NCI-H1092 treated with DMSO at 0.1 percent for 48 hours (cell line): Measurements from ENCODE around the gene PPP4C.
"Not testable (repeated sequence)": the region's sequence is repeated elsewhere in the genome, so short reads cannot be mapped to it uniquely, and the experiment has no call there.

Experiments used
- DNase-seq: peaks from one replicate; lab custom pipeline; 2025; lab: John Stamatoyannopoulos, UW

Gene PPP4C

GRCh38 chr16:30096862-30097563 lies 21.2 kb downstream of the PPP4C start:
- no peak for DNase-seq

DNA sequence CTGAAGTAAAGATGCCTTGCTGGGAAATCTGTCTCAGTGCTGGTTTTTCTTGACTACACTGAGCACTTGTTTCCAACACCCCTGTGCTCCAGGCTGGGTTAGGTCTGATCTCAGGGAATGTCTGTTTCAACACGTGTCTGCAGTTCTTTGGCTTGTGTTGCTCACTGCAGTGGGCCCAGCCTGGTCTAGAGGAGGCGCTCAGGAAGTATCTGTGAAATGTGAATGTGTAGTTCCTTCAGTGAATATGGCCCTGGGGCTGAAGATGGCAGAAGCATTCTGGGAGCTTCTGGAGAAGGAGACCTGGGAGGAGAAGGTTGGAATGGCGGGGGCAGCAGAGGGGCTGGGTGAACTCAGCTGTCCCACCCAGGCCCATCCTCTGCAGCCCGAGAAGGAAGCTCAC lies 28.3 kb downstream of the PPP4C start:
- no peak for DNase-seq

- DNase-seq, result no peak
Measured at GRCh38 chr16:30104492-30104891, 28.7 kb downstream of the PPP4C start.

- DNase-seq, result no peak
Measured at GRCh38 chr16:30108059-30108850, 32.5 kb downstream of the PPP4C start.

DNA sequence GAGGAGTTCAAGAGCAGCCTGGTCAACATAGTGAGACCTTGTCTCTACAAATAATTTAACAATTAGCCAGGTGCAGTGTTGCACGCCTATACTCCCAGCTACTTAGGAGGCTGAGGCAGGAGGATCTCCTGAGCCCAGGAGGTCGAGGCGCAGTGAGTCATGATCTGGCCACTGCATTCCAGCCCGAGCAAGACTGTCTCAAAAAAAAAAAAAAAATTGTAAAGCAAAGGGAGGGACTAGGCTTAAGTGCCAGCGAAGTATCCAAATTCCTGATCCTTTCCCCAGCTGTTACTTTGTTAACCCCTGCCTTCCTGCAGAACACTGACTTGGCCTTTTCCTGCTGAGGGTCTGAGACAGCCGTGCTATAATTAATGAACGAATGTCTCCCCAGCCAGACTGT lies 34.9 kb downstream of the PPP4C start:
- no peak for DNase-seq

DNA sequence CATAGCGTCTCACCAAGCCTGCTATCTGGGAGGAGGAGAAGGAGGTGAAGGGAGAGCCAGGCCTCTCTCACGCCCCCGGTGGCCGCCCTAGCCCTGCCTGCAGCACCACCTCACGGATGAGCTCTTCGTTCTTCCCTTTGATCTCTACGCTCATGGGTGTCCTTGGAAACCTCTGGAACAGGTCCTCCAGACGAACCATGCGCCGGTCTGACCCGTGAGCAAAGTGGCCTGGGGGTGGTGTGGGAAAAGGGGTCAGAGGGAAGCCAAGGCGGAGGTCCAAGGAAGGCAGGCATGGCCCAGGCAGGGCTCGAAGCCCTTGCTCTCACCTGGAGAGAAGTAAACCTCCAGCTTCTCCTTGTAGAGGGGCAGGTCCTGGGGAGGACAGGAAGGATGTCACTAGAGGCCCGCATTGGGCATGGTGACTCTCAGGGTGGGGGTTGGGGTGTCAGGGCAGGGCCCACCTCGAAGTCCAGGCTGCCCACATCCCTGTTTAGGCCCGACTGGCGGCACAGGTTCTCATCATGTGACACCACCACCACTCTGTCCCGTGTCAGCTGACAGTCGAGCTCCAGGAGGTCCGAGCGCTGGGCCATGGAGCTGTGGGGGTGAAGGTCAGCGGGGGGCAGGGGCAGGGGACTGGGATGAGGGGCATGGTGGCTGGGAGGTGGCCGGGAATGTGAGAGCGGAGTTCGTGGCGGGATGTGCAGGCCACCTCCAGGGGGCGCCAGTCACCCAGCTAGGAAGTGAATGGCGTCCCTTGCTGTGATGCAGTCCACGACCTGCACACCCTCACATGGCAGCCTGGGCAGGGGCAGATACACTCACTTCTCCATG lies 36.6 kb downstream of the PPP4C start:
- DNase-seq, result no peak

DNA sequence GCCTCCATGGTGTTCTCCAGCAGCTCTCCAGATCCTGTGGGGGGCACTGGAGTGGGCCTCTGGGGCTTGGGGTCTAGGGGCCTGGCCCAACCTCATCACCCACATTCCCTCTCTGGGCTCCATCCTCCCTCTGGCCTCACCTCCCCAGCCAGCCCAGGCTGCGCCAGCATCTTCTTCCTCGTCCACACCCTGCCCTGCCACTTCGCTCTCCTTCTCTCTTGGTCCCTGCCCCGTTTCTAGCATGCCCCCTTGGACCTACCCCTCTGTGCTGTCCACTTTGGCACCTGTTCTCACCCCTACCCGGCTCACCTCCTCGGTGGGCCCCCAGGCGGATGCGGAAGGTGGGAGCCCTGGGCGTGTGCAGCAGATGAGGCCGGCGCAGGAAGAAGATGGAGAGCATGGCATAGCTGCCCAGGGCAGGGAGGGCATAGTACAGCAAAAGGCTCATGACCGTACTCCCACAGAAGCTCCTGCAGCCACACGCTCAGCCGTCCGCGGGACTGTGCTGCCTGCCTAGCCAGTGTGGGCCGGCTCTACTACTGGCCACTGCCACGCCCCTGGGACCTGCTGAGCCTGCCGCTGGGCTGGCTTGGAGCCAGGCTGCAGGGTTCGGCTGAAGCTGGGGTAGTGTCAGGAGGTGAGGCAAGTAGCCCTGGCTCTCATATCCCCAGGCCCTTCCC lies 37.4 kb downstream of the PPP4C start, which contains the start of gene GDPD3:
TSS of gene GDPD3 (minus strand) at position 507 of the 680 bp plus-strand sequence. CDS start at position 448, 59 bp downstream.
- no peak for DNase-seq

GRCh38 chr16:30113711-30114333 lies 38.0 kb downstream of the PPP4C start:
- no peak for DNase-seq

DNA sequence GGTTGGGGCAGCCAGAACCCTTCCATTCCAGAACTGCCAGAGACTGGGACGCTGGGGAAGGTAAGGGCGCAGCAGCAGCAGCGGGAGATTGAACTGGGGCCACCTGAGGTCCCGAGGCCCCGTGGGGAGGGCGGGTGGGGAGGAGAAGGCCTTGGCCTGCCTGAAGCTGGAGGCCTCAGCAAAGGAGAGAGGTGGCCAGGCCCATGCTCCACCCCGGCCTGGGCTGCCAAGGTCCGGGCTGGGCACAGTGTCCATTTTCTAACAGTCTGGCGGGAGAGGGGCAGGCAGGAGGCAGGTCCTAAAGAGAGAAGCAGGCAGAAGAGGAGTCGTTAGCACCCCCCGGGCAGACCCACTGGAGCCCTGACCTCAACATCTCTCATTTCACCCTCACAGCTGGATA lies 38.6 kb downstream of the PPP4C start:
- DNase-seq, result no peak

- not testable (repeated sequence) for DNase-seq
Measured at GRCh38 chr16:30114833-30115232, 39.0 kb downstream of the PPP4C start.

GRCh38 chr16:30115238-30115637 lies 39.4 kb downstream of the PPP4C start:
- no peak for DNase-seq

GRCh38 chr16:30116291-30117207 lies 40.8 kb downstream of the PPP4C start:
- DNase-seq, result no peak

DNA sequence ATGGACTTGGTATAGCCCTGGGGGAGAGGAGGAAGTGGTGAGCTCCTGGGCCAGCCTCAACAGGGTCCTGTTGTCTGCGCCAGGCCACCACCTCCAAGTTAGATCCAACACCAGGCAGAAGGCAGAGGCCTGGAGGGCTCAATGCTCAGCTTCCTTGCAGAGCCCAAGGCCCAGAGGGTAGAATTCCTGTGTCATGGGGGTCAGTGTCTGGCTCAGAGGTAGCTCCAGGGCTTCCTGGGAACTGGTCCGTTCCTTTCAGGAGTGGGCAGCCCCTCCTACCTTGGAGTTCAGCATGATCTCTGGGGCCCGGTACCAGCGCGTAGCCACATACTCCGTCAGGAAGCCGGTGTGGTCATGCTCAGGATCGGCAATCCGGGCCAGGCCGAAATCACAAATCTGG lies 42.0 kb downstream of the PPP4C start:
- DNase-seq, result no peak

DNA sequence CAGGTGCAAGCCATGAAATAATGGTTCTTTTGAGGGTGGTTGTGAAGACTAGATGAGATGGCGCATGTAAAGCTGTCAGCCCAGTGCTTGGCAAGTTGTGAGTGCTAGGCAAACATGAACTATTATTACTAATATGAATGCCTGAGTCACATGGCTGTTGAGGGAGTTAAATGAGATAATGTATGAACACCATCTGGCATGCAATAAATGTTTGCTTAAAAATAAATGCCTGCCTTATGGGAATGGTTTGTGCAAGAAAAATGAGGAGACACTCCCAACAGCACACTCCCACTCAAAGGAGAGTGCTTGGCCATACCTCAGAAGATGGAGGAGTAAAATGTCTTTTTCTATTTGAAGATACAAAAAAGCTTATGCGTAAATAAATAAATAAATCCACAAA lies 43.6 kb downstream of the PPP4C start:
- no peak for DNase-seq

- DNase-seq, result no peak
Measured at GRCh38 chr16:30120340-30121105, 44.7 kb downstream of the PPP4C start.

- no peak for DNase-seq
Measured at GRCh38 chr16:30121741-30122571, 46.2 kb downstream of the PPP4C start.

- DNase-seq, result no peak
Measured at GRCh38 chr16:30122604-30123160, 46.9 kb downstream of the PPP4C start.

GRCh38 chr16:30124985-30125379 lies 49.2 kb downstream of the PPP4C start:
- DNase-seq, result no peak
